ENCODE measurements around the gene RASAL1.
A peak's percentile ranks its signal among the peaks of the same experiment; 100 is the strongest.

RASAL1 gene

DNA sequence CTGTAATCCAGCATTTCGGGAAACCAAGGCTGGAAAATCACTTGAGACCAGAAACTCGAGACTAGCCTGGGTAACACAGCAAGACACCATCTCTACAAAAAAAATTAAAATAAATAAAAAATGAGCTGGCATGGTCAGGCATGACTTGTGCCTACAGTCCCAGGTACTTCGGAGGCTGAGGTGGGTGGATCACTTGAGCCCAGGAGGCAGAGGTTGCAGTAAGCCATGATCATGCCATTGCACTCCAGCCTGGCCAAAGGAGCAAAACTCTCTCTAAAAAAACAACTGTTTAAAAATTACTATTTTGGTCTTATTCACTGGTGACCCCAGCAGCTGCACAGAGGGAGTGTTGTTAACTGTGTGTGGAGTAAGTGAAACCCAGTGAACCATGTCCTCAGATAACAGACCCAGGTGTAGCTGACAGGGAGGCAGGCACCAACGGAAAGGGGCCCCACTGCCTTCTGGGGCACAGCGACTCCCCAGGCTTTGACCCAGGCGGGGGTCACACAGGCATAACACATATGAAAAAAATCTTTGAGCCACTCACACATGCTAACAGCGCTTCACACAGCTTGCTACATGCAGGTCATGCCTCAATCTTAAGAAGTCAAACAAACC, 37.6 kb upstream of the RASAL1 start:
- no peaks in the 10 kb centered on the region for H3K79me2 ChIP-seq (ENCODE audit: insufficient read depth, low read length)
- H3K27ac ChIP-seq (ENCODE audit: low read depth, low read length, poor library complexity, severe bottlenecking) = peak overlapping the region; percentile 98
- H3K9me3 ChIP-seq (ENCODE audit: low read length) = peaks cover 10% of the 10 kb centered on the region
- H3K27me3 ChIP-seq (ENCODE audit: insufficient read depth, low read length) = no peaks in the 10 kb centered on the region
- H2AFZ ChIP-seq (ENCODE audit: low read length) = no peak overlapping the region
- peaks cover 66% of the 10 kb centered on the region for H3K4me1 ChIP-seq (ENCODE audit: insufficient read depth, low read length, severe bottlenecking)
- H4K20me1 ChIP-seq (ENCODE audit: insufficient read depth, low read length) = no peaks in the 10 kb centered on the region
- TF ChIP-seq EZH2 (IDR thresholded peaks at IDR 0.05; ENCODE audit: borderline replicate concordance, low read length) = no peak
- no peaks in the 10 kb centered on the region for H3F3A ChIP-seq (ENCODE audit: insufficient read depth, low read length)
- no peaks in the 10 kb centered on the region for H3K9me2 ChIP-seq (ENCODE audit: low read depth, low read length)
- peak overlapping the region; percentile 41 for H3K4me2 ChIP-seq (ENCODE audit: low read length)
- peaks cover 90% of the 10 kb centered on the region for H3K36me3 ChIP-seq (ENCODE audit: insufficient read depth, low read length)
- H3K9ac ChIP-seq (ENCODE audit: low read length) = peak overlapping the region; percentile 82
- H3K4me3 ChIP-seq (ENCODE audit: low read depth, low read length, poor library complexity, severe bottlenecking) = peak overlapping the region; percentile 17

DNA sequence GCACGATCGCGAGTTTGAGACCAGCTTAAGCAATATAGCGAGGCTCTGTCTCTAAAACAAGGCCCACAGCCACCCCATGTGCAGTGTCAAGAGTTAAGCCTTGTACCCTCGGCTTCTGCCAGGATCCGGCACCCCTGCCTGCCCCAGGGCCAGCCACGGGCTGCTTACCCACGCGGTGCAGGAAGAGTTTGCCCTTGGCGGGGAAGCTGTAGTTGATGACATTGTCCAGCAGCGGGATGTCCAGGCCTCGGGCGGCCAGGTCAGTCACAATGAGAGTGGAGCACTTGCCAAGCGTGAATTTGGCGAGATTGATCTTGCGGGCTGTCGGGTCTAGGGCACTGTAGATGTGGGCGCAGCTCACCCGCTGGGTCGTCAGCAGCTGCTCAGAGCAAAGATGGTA, 36.6 kb upstream of the RASAL1 start:
- Histone ChIP-seq H3K9ac (ENCODE audit: low read length) (peak overlapping the region; percentile 80), H3K36me3 (ENCODE audit: insufficient read depth, low read length) (peaks cover 90% of the 10 kb centered on the region), H3K4me3 (ENCODE audit: low read depth, low read length, poor library complexity, severe bottlenecking) (peak overlapping the region; percentile 29), H3K9me2 (ENCODE audit: low read depth, low read length) (no peaks in the 10 kb centered on the region), H3K9me3 (ENCODE audit: low read length) (peaks cover 5% of the 10 kb centered on the region; the same call in 1 of the 2 replicates), H3K4me1 (ENCODE audit: insufficient read depth, low read length, severe bottlenecking) (peaks cover 74% of the 10 kb centered on the region), H2AFZ (ENCODE audit: low read length) (no peak overlapping the region), H3K79me2 (ENCODE audit: insufficient read depth, low read length) (no peaks in the 10 kb centered on the region), H3F3A (ENCODE audit: insufficient read depth, low read length) (no peaks in the 10 kb centered on the region), H3K27me3 (ENCODE audit: insufficient read depth, low read length) (no peaks in the 10 kb centered on the region), H4K20me1 (ENCODE audit: insufficient read depth, low read length) (no peaks in the 10 kb centered on the region), H3K4me2 (ENCODE audit: low read length) (peak overlapping the region; percentile 41), H3K27ac (ENCODE audit: low read depth, low read length, poor library complexity, severe bottlenecking) (peak overlapping the region; percentile 98)
- TF ChIP-seq EZH2 (IDR thresholded peaks at IDR 0.05; ENCODE audit: borderline replicate concordance, low read length) = no peak
- TF ChIP-seq, protein P1, sequence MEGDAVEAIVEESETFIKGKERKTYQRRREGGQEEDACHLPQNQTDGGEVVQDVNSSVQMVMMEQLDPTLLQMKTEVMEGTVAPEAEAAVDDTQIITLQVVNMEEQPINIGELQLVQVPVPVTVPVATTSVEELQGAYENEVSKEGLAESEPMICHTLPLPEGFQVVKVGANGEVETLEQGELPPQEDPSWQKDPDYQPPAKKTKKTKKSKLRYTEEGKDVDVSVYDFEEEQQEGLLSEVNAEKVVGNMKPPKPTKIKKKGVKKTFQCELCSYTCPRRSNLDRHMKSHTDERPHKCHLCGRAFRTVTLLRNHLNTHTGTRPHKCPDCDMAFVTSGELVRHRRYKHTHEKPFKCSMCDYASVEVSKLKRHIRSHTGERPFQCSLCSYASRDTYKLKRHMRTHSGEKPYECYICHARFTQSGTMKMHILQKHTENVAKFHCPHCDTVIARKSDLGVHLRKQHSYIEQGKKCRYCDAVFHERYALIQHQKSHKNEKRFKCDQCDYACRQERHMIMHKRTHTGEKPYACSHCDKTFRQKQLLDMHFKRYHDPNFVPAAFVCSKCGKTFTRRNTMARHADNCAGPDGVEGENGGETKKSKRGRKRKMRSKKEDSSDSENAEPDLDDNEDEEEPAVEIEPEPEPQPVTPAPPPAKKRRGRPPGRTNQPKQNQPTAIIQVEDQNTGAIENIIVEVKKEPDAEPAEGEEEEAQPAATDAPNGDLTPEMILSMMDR (IDR thresholded peaks at IDR 0.05; ENCODE audit: low read length) = no peak

DNA sequence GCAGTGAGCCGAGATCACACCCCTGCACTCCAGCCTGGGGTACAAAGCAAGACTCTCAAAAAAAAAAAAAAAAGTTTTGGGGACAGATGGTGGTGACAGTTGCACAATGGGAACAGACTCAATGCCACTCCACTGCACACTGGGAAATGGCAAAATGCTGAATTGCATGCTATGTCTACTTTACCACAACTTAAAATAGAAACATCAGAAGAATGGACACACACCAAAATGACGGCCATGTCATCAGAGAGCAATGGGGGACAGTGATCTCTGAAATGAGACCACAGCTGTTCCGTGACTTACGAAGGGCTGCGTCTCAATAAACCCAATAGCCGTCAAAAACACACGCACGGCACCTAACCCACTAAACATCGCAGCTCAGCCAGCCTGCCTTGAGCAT, 36.0 kb upstream of the RASAL1 start:
- Histone ChIP-seq H3F3A (ENCODE audit: insufficient read depth, low read length) (no peaks in the 10 kb centered on the region), H3K9ac (ENCODE audit: low read length) (peak overlapping the region; percentile 80), H3K9me2 (ENCODE audit: low read depth, low read length) (no peaks in the 10 kb centered on the region), H3K4me2 (ENCODE audit: low read length) (peak overlapping the region; percentile 41), H3K27me3 (ENCODE audit: insufficient read depth, low read length) (no peaks in the 10 kb centered on the region), H3K9me3 (ENCODE audit: low read length) (no peaks in the 10 kb centered on the region), H3K4me3 (ENCODE audit: low read depth, low read length, poor library complexity, severe bottlenecking) (peak overlapping the region; percentile 29), H3K36me3 (ENCODE audit: insufficient read depth, low read length) (peaks cover 90% of the 10 kb centered on the region), H4K20me1 (ENCODE audit: insufficient read depth, low read length) (no peaks in the 10 kb centered on the region), H3K79me2 (ENCODE audit: insufficient read depth, low read length) (no peaks in the 10 kb centered on the region), H2AFZ (ENCODE audit: low read length) (no peak overlapping the region), H3K27ac (ENCODE audit: low read depth, low read length, poor library complexity, severe bottlenecking) (peak overlapping the region; percentile 98), H3K4me1 (ENCODE audit: insufficient read depth, low read length, severe bottlenecking) (peaks cover 81% of the 10 kb centered on the region)
- TF ChIP-seq, protein P1 (IDR thresholded peaks at IDR 0.05; ENCODE audit: low read length) = no peak
- TF ChIP-seq EZH2 (IDR thresholded peaks at IDR 0.05; ENCODE audit: borderline replicate concordance, low read length) = no peak

DNA sequence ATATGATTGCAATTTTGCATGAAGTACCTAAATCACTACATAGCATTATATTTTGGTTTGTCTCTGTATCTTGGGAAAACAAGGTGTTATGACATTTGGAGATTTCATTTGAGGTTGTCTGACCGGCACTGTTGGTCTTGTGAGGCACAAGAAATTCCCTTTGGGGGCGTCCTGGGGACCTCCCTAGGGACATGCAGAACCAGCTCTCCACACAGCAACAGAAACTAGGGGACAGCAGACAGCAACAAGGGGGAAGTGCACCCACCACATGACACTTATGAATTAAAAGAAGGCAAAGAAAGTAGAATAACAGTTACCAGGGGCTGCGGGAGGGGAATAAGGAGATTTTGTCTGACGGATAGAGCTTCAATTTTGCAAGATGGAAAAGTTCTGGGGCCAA, 35.4 kb upstream of the RASAL1 start:
- no peaks in the 10 kb centered on the region for H3K9me2 ChIP-seq (ENCODE audit: low read depth, low read length)
- no peak overlapping the region for H2AFZ ChIP-seq (ENCODE audit: low read length)
- H3K4me1 ChIP-seq (ENCODE audit: insufficient read depth, low read length, severe bottlenecking) = peaks cover 86% of the 10 kb centered on the region
- TF ChIP-seq, protein P1 (IDR thresholded peaks at IDR 0.05; ENCODE audit: low read length) = no peak
- TF ChIP-seq EZH2 (IDR thresholded peaks at IDR 0.05; ENCODE audit: borderline replicate concordance, low read length) = no peak
- no peaks in the 10 kb centered on the region for H3K79me2 ChIP-seq (ENCODE audit: insufficient read depth, low read length)
- peak overlapping the region; percentile 45 for H3K4me2 ChIP-seq (ENCODE audit: low read length)
- peaks cover 90% of the 10 kb centered on the region for H3K36me3 ChIP-seq (ENCODE audit: insufficient read depth, low read length)
- H4K20me1 ChIP-seq (ENCODE audit: insufficient read depth, low read length) = no peaks in the 10 kb centered on the region
- H3K27ac ChIP-seq (ENCODE audit: low read depth, low read length, poor library complexity, severe bottlenecking) = peak overlapping the region; percentile 98
- H3K27me3 ChIP-seq (ENCODE audit: insufficient read depth, low read length) = no peaks in the 10 kb centered on the region
- H3K9me3 ChIP-seq (ENCODE audit: low read length) = no peaks in the 10 kb centered on the region
- H3K9ac ChIP-seq (ENCODE audit: low read length) = peak overlapping the region; percentile 80
- peak overlapping the region; percentile 29 for H3K4me3 ChIP-seq (ENCODE audit: low read depth, low read length, poor library complexity, severe bottlenecking)
- no peaks in the 10 kb centered on the region for H3F3A ChIP-seq (ENCODE audit: insufficient read depth, low read length)
